ENCODE data around the gene FTCD.
"Not testable (repeated sequence)": the region's sequence is repeated elsewhere in the genome, so short reads cannot be mapped to it uniquely, and the experiment has no call there.

The FTCD gene

DNA sequence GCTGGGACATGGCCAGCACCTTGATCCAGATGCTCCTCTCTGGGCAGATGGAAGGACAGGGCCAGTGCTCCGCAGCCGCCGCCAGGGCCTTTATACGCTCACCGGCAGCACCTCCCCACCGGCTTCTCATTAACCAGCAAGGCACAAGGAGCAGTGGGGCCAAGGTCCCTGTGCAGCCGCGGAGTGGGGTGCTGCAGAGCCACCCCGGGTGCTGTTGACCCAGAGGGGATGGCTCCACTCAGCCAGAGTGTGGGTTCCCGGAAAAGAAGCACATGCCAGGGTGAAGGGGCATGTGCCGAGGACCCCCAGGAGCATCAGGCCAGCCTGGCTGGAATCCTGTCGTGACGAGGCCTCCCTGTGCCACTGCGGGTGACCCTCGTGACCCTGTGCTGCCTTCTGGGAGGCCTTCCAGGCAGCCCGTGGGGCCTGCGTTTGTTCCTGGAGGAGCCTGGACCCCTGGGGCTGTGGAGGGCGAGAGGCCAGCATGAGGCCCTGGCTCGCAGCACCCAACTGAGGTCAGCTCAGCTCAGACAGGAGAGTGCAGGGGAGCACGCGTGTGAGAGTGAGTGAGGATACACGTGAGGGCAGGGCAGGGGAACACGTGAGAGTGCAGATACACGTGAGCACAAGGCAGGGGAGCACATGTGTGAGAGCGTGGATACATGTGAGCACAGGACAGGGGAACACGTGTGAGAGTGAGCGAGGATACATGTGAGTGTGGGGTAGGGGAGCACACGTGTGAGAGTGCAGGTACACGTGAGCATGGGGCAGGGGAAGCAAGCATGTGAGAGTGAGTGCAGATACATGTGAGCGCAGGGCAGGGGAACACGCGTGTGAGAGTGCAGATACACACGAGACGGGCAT, at the start of gene FTCD:
FTCD (minus strand) TSS at position 66 of the 864 bp plus-strand sequence; CDS start at position 10, 56 bp downstream.
- no peak for DNase-seq (ENCODE audit: low read depth, low spot score)

GRCh38 chr21:46205166-46205565, 49.8 kb upstream of the FTCD start:
- DNase-seq (ENCODE audit: low read depth, low spot score), result no peak

DNA sequence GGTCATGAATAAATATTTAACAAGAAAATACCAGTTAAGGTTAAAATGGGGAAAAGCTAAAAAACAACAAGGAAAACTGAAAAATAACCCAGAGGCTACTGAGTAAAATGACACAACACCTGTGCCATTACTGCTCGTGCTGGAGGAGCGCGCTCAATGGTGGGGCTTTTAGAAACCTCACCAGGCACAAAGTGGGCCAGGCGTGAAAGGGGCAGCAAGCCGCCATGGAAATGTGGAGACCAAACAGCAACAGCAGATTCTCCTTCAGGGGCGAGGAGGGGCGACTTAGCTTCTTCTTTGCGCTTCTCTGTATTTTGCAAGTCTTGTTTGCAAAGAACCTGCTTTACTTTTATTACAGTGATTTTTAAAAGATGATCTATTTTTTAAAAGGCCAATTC, 47.8 kb upstream of the FTCD start:
- no peak for DNase-seq (ENCODE audit: low read depth, low spot score)

DNA sequence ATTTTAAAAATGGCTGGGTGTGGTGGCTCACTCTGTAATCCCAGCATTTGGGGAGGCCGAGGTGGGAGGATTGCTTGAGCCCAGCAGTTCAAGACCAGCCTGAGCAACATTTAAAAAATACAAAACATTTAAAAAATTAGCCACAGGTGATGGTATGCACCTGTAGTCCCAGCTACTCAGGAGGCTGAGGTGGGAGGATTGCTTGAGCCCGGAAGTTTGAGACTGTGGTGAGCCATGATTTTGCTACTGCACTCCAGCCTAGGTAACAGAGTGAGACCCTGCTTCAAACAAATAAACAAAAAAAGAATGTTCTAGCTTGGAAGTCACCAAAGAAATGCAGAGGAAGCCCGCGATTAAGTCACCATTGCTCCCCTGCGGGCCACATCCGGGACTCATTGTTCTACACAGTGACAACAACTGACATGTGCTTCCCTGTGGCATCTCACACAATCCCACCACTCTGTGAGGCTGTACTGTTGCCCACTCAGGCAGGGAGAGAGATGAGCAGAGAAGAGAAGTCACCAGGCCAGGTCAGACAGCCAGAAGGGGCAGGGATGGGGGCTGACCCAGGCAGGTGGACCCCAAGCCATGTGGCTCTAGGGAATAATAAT, 47.3 kb upstream of the FTCD start:
- DNase-seq (ENCODE audit: low read depth, low spot score), result no peak

DNA sequence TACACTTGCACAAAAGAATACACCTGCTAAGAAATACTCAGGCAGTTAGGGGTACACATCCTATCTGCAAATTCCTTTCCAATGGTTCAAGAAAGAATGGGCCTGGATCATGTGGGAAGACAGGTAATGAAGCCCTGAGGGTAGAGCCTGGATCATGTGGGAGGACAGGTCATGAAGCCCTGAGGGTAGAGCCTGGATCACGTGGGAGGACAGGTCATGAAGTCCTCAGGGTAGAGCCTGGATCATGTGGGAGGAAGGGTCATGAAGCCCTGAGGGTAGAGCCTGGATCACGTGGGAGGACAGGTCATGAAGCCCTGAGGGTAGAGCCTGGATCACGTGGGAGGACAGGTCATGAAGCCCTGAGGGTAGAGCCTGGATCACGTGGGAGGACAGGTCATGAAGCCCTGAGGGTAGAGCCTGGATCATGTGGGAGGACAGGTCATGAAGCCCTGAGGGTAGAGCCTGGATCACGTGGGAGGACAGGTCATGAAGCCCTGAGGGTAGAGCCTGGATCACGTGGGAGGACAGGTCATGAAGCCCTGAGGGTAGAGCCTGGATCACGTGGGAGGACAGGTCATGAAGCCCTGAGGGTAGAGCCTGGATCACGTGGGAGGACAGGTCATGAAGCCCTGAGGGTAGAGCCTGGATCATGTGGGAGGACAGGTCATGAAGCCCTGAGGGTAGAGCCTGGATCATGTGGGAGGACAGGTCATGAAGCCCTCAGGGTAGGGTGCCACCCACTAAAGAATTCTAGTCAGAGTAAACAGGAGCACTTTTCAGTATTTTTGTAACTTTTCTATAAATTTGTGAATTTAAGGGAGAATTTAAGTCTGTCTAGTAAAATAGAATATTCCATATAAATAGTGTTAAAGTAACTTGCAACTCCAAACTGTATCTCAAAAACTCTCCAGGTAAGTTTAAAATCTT, 45.8 kb upstream of the FTCD start:
- DNase-seq (ENCODE audit: low read depth, low spot score), result not testable (repeated sequence)

- no peak for DNase-seq (ENCODE audit: low read depth, low spot score)
Measured at GRCh38 chr21:46199436-46200373, 44.3 kb upstream of the FTCD start.

DNA sequence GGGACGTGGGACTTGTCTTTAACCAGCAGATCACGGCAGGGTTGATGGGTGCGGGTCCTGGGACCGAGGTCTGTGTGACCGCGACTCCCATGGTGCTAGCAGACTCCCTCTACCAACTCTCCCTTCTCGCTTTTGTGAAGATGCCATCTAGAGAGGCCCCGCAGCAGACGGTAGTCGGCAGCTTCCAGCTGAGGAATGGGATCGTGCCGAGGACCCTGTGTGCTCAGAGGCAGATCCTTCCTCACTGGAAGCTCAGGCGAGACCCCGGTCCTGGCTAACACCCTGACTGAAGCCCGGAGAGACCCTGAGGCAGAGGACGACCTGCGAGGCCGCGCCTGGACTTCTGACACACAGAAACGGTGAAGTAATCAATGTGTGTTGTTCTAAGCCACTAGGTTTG, 41.4 kb upstream of the FTCD start:
- no peak for DNase-seq (ENCODE audit: low read depth, low spot score)

GRCh38 chr21:46195595-46196195, 40.3 kb upstream of the FTCD start:
- no peak for DNase-seq (ENCODE audit: low read depth, low spot score)

GRCh38 chr21:46194374-46195334, 39.3 kb upstream of the FTCD start:
- no peak for DNase-seq (ENCODE audit: low read depth, low spot score)

DNA sequence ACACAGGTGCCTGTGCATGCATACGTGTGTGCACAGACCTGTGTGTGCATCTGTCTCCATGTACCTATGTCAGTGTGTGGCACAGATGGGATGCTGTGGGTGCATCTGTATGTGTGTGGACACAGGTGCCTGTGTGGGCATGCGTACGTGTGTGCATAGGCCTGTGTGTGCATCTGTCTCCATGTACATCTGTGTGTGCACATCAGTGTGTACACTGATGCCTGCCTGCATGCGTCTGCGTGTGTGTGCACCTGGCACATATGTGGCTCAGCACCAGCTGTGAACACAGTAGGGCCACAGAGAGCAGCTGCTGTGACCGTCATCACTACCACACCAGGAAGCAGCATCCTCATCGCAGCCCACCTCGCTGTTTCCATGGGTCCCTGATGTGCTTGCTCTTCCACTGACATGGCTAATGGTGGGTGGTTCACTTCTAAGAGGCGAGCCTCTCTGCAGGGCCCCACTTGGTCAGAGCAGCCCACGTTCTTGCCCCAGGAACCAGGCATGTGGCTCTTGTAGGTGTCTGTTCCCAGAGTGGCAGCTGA, 38.5 kb upstream of the FTCD start:
- DNase-seq (ENCODE audit: low read depth, low spot score), result no peak

DNA sequence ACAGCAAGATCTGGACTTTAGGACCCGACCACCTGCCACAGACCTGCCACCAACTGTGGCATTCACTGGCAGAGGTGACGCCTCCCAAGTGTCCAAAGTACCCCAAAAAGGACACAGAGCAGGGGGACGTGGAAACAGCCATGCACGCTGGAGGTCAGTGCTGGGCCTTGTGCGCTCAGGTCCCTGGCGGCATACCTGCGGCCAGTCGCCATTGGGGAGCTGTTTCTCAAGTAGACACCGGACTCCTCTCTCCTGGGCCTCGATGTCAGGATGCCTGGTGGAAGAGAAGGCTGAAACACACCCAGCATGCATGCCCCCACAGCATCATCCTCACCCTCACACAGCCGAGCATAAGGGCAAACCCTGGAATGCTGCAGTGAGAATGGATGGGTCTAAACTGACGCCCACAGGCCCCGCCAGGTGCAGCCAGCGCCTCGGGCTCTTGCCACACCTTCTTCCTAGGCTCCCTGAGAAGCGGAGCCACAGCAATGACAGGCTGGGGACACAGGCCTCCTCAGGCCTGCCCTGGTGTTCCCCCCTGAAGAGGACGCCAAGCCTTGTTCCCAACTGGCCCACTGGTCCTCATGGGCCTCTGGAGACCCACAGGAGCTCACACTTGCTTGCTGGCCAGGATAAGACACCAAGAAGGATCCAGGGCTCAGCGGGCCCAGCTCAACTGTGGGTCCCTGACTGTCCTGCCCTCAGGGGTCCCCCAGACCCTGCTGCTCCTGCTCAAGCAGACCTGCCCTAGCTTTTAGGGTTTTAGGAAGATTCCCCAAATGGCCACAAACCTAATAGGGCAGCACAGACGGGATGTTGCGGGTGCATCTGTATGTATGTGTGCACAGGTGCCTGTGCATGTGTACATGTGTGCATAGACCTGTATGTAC, 36.6 kb upstream of the FTCD start:
- no peak for DNase-seq (ENCODE audit: low read depth, low spot score)

DNA sequence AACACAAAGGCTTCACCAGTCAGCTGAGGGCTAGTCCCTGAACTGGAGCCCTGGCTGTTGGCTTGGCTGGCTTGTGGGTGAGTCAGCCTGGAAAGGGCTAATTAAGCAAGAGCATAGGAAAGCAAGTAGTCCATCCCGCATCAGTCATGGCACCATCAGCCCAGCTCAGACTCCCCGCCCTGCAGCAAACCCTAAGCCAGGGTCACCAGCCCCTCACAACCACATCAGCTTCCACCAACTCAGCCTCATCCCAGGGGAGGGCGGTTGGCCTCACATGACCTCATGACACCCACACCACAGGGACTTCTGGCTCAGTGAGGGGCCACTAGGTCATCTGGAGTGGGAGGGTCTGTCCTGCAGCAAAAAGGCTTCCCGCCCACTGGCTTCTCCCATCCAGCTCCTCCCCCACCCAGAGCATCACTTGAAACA, 35.9 kb upstream of the FTCD start:
- no peak for DNase-seq (ENCODE audit: low read depth, low spot score)

DNA sequence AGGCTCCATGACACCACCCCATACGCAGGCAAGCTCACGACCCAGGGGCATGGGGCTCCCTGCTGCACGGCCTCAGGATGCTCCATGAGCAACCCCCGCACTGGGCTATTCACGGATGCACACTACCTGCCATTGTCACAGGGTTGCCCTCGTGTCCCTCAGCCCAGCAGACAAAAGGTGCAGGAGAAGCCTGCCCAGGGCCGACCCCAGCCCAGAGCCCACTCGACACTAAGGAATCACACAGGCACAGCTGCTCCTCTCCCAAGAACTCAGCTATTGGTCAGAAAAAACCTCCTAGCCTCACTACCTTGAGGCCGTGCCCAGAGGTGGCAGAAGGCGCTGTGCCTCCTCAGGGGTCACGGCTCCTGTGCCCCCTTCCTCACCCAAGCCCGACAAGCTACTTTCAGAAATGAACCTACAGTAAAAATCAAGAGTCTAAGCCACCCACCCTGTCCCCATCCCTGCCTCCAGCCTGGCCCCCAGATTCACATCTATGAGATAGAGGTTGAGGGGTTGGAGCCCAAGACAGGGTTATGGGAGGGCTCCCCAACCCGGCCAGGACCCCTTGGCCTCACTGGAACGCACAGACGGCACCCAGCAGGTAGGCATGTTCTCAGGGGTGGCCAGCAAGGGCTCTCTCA, 35.2 kb upstream of the FTCD start:
- DNase-seq (ENCODE audit: low read depth, low spot score), result no peak

GRCh38 chr21:46189959-46190490, 34.6 kb upstream of the FTCD start:
- no peak for DNase-seq (ENCODE audit: low read depth, low spot score)

- DNase-seq (ENCODE audit: low read depth, low spot score), result no peak
Measured at GRCh38 chr21:46189213-46189958, 34.0 kb upstream of the FTCD start.

All from iPS DF 19.7 (cell line).